NCI-H146 (cell line): ENCODE measurements around the gene C1QTNF2.
"Not testable (repeated sequence)": the region's sequence is repeated elsewhere in the genome, so short reads cannot be mapped to it uniquely, and the experiment has no call there.

ENCODE experiments used
- DNase-seq: peaks from one replicate; lab custom pipeline; 2025; lab: John Stamatoyannopoulos, UW

The C1QTNF2 gene

GRCh38 chr5:160341309-160341870 lies 29.0 kb downstream of the C1QTNF2 start:
- no peak for DNase-seq

- peak; percentile 48 for DNase-seq
These were observed 29.9 kb downstream of the C1QTNF2 start for GRCh38 chr5:160340513-160340912.

GRCh38 chr5:160339406-160340130 lies 30.9 kb downstream of the C1QTNF2 start:
- no peak for DNase-seq

- DNase-seq, result not testable (repeated sequence)
These were observed 35.7 kb downstream of the C1QTNF2 start for GRCh38 chr5:160334716-160335115.

- DNase-seq, result no peak
These were observed 36.7 kb downstream of the C1QTNF2 start for GRCh38 chr5:160333721-160334120.

GRCh38 chr5:160330212-160330611 lies 40.2 kb downstream of the C1QTNF2 start:
- DNase-seq, result no peak

GRCh38 chr5:160327818-160328217 lies 42.6 kb downstream of the C1QTNF2 start:
- DNase-seq, result no peak

- no peak for DNase-seq
These were observed 43.4 kb downstream of the C1QTNF2 start for GRCh38 chr5:160326981-160327380.

- no peak for DNase-seq
These were observed 44.7 kb downstream of the C1QTNF2 start for GRCh38 chr5:160325716-160326115.

- DNase-seq, result no peak
These were observed 45.5 kb downstream of the C1QTNF2 start for GRCh38 chr5:160324886-160325285.

- no peak for DNase-seq
These were observed 52.0 kb downstream of the C1QTNF2 start for GRCh38 chr5:160318409-160318808.

GRCh38 chr5:160317434-160317833 lies 53.0 kb downstream of the C1QTNF2 start:
- no peak for DNase-seq

- peak; percentile 52 for DNase-seq
These were observed 54.5 kb downstream of the C1QTNF2 start for GRCh38 chr5:160315968-160316367.

GRCh38 chr5:160312960-160313727 lies 57.3 kb downstream of the C1QTNF2 start:
- peak; percentile 35 for DNase-seq

GRCh38 chr5:160312134-160312959 lies 58.1 kb downstream of the C1QTNF2 start, which contains the start of gene CCNJL:
Gene CCNJL, minus strand, starts transcription at chr5:160312564. Its CDS starts 641 bp downstream, at chr5:160311923.
- peak; percentile 79 for DNase-seq

- peak; percentile 20 for DNase-seq
These were observed 58.8 kb downstream of the C1QTNF2 start for GRCh38 chr5:160311491-160312133.

GRCh38 chr5:160310552-160311295 lies 59.7 kb downstream of the C1QTNF2 start:
- no peak for DNase-seq

GRCh38 chr5:160310140-160310539 lies 60.3 kb downstream of the C1QTNF2 start:
- no peak for DNase-seq

GRCh38 chr5:160306696-160307095 lies 63.7 kb downstream of the C1QTNF2 start:
- no peak for DNase-seq

GRCh38 chr5:160305319-160305718 lies 65.1 kb downstream of the C1QTNF2 start:
- DNase-seq, result no peak

GRCh38 chr5:160303690-160304089 lies 66.7 kb downstream of the C1QTNF2 start:
- no peak for DNase-seq
